Subcutaneous adipose tissue (tissue), 4 donors: ENCODE measurements around the gene FGD4. TPM values are rescaled to one million over a fixed set of nuclear protein-coding genes. Genes with fewer than 3 reads are reported as not detected.

Source experiments
- CTCF ChIP-seq: fragments of 450-650 bp; IDR thresholded peaks from one replicate; pipeline ENCODE4 v1.5.1; 2016; ENCODE audit warnings: low read depth, mild to moderate bottlenecking, control low read depth, antibody characterized with exemption, moderate library complexity
- total RNA-seq, 4 donors: library from RNA; depleted of rRNA; stranded (reverse); fragments of >200 nt; gene quantifications; one replicate each; pipeline ENCODE4 v1.1.0, GENCODE V29; 2016

FGD4 gene
- total RNA-seq, 4 donors from 2014 or later, result 65.1 to 96.9 (median 85.8) TPM

GRCh38 chr12:32647275-32647674 is 247.9 kb downstream of the FGD4 start:
- TF ChIP-seq CTCF, result no peak

- TF ChIP-seq CTCF, result no peak
These were observed 251.2 kb downstream of the FGD4 start for GRCh38 chr12:32650508-32650907.

GRCh38 chr12:32651151-32651955 is 252.0 kb downstream of the FGD4 start:
- TF ChIP-seq CTCF, result no peak

DNA sequence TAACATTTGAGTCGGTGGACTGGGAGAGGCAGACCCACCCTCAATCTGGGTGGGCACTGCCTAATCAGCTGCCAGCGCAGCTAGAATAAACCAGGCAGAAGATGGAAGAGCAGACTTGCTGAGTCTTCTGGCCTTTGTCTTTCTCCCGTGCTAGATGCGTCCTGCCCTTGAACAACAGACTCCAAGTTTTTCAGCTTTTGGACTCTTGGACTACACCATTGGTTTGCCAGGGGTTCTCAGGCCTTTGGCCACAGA is 252.5 kb downstream of the FGD4 start:
- no peak for TF ChIP-seq CTCF

- no peak for TF ChIP-seq CTCF
These were observed 260.6 kb downstream of the FGD4 start for GRCh38 chr12:32659908-32660440.

GRCh38 chr12:32661706-32662105 is 262.3 kb downstream of the FGD4 start:
- TF ChIP-seq CTCF, result no peak

GRCh38 chr12:32662665-32663064 is 263.3 kb downstream of the FGD4 start:
- TF ChIP-seq CTCF, result no peak
